Stimulated activated CD4-positive, alpha-beta T cell treated with anti-CD3 and anti-CD28 coated beads, Interleukin-4, amount 100 ng/mL, for 4 hours (primary cell): ENCODE measurements around the gene COP1.

ENCODE experiments used
- DNase-seq, 2 experiments: peaks; one replicate each; pipeline ENCODE4 v3.0.0-alpha.2; 2020

COP1 gene

DNA sequence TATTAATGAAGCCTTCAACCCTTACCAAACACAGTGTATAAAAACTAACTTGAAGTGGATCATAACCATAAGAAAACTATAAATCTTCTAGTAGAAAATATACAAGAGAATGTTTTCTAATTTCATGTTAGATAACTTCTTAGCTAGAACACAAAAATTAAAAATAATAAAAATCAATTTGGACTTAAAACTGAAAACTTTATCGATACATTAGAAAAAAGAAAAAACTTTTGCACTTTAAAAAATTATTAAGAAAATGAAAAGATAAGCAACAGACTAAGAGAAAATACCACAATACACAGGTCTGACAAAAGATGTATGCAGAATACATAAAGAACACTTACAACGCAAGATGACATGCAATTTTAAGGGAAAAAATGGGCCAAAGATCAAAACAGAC lies 8.7 kb downstream of the COP1 start:
- no peak for DNase-seq

DNA sequence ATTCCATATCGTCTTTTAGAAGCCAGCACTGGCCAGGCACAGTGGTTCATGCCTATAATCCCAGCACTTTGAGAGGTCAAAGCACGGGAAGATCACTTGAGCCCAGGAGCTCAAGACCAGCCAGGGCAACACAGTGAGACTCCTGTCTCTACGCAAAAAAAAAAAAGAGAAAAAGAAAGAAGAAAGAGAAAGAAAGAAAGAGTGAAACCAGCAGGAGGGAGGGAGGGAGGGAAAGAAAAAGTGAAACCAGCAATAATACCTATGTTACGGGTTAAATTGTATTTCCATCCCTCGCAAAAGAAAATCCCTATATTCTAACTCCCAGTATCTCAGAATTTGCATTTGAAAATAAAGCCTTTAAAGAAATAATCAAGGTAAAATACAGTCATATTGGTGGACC lies 10.4 kb downstream of the COP1 start:
- no peak for DNase-seq

DNA sequence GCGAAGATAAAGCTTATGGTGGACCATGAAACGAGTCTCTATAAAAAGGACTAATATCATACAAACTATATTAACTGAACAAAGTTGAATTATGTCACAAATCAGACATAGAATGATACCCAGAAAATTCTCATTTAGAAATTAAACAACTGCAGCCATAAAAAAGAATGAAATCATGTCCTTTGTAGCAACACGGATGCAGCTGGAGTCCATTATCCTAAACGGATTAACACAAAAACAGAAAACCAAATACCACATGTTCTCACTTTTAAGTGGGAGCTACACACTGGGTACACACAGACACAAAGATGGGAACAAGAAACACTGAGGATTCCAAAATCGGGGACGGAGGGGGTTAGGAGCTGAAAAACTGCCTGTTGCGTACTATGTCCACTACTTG lies 11.5 kb downstream of the COP1 start:
- no peak for DNase-seq

DNA sequence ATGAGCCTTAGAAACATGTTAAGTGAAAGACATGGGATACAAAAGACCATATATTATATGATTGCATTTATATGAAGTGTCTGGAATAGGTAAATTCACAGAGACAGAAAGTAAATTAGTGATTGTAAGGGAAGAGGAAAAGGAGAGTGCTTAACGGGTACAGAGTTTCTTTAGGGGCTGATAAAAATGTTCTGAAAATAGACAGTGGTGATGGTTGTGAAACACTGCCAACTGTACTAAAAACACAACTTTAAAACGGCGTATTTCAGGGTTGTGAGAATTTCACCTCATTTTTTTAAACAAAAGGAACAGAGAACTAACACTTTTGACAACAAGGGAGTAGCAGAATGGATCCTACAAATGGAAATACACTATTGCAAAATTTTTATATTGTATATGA lies 13.4 kb downstream of the COP1 start:
- DNase-seq: no peak

DNA sequence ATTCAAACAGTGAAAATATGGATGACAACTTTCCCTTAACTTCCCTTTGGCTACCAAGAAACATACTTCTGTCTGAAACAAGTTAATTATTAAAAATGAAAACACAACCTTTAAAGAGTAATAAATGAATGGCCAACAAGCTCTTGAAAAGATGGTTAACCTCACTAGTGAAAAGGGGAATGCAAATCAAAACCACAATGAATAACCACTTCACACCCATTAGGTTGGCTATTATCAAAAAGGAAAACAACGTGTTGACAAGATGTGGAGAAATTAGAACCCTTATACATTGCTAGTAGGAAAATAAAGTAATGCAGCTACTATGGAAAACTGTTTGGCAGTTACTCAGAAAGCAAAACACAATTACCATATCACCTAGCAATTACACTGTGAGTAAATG lies 14.1 kb downstream of the COP1 start:
- no peak for DNase-seq

DNA sequence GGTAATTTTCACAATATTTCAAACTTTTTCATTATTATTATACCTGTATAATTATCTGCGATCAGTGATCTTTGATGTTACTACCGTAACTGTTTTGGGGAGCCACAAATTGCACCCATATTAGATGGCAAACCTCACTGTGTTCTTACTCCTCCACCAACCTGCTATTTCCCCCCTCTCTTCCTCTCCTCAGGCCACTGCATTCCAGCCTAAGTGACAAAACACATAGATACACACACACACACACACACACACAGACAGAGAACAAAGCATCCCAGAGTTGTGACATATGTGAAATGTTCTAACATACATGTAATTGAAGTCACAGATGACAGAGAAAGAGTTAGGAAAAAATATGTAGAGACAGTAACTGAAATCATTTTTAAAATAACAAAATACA lies 18.5 kb downstream of the COP1 start:
- no peak for DNase-seq

DNA sequence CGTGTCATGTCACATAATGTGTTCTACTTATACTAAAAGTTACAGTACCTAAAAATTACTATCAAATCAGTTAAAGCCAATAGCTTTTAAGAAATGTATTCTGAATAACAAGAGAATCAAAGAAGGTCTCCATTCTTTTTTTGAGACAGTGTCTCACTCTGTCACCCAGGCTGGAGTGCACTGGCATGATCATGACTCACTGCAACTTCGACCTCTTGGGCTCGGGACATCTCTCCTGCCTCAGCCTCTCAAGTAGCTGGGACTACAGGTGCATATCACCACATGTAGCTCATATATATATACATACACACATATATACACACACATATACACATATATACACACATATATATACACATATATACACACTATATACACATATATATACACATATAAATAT lies 20.1 kb downstream of the COP1 start:
- DNase-seq: no peak

DNA sequence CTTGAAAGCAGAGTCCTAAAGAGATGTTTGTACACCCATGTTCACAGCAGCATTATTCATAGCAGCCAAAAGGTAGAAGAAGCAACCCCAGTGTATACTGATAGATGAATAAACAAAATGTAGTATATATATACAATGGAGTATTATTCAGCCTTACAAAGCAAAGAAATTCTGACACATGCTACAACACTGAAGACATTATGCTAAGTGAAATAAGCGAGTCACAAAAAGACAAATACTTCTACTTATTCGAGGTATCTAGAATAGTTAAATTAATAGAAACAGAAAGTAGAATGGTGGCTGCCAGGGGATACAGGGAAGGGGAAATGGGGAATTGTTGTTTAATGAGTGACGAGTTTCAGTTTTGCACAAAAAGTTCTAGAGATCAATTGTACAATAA lies 23.5 kb downstream of the COP1 start:
- DNase-seq: no peak

DNA sequence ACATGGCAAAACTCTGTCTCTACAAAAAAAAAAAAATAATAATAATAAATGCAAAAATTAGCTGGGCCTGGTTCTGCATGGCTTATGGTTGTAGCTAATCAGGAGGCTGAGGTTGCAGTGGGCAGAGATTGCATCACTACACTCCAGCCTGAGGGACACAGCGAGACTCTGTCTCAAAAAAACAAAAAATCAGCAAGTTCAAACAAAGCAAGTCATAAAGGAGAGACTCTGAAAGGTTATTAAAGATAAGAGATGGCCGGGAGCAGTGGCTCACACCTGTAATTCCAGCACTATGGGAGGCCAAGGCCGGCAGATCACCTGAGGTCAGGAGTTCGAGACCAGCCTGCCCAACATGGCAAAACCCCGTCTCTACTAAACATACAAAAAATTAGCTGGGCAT lies 28.8 kb downstream of the COP1 start:
- no peak for DNase-seq

DNA sequence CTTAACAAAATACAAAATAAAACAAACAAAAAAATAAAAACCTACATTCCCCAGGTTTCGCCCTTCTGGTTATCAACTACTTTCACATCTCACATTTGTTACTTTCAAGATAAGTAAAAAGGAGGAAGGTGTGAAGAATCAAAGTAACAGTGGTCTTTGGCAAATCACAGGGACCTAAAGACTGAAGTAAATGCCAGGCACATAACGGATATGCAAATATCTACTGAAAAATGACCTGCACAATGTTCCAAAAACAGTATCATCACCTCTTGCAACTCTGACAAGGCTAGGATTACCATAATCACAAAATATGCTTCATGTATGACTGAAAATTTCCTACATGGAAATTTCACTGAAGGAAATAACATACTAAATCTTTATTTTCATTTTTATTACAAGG lies 29.3 kb downstream of the COP1 start:
- DNase-seq: no peak

DNA sequence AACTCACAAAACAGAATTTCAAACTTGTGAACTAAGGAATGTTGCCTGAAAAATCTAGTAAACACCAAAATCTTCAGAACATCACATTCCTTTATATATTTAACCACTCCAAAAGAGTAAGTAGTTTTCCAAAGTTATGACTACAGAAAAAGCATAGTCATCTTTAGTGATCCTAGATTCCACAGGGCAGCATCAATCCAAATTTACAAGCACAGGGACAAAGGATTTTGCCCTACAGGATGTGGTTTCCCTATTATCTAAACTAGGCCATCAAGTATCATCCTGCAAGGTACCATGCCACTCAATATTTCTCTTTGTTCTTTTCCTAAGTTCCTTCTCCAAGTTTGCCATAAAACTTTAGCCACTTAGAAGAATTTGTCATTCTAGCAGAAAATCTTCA lies 33.0 kb downstream of the COP1 start:
- DNase-seq: no peak

DNA sequence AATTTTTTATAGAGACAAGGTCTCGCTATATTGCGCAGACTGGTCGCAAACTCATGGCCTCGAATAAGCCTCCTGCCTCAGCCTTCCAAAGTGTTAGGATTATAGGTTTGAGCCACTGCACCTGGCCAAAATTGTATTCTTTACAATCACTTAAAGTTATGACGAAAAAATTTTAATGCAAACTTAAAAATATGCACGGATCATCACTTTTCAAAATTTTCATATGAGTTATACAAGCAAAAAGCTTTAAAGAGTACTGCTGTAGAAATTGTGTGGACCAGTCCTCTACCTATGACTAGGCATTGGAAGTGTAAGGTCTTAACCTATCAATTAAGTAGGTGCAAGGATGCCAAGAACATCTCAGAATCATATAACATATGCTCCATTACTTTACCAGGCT lies 34.9 kb downstream of the COP1 start:
- no peak for DNase-seq

DNA sequence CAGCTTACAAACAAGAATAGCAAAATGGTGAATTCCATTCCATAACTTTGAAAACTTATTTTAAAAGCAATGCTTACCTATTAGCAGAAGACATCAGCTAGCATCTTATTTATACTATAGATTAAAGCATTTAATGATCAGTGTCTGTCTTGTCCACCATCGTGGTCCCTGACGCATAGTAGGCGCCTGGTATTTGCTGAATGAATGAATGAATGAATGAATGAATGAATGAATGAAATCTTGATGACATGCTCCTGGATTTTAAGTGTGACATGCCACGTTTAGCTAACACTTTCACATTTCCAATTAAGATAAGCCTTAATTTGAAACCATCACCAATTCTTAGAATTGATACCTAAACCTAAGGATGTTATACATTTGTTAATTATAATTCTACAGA lies 39.9 kb downstream of the COP1 start:
- no peak for DNase-seq

DNA sequence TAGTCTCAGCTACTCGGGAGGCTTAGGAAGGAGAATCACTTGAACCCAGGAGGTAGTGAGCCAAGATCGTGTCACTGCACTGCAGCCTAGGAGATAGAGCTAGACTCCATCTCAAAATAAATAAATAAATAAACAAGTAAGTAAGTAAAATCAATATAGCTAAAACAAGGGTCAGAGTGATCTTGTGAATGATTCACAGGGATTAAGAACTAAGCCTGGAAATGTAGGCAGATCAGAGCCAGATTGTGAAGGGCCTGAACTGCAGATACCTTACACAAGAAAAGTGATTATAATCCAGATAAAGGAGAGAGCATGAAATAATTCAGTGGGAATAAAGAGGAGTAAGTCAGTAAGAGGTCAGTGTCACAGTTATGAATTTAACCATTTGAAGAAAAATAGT lies 41.5 kb downstream of the COP1 start:
- DNase-seq: no peak

DNA sequence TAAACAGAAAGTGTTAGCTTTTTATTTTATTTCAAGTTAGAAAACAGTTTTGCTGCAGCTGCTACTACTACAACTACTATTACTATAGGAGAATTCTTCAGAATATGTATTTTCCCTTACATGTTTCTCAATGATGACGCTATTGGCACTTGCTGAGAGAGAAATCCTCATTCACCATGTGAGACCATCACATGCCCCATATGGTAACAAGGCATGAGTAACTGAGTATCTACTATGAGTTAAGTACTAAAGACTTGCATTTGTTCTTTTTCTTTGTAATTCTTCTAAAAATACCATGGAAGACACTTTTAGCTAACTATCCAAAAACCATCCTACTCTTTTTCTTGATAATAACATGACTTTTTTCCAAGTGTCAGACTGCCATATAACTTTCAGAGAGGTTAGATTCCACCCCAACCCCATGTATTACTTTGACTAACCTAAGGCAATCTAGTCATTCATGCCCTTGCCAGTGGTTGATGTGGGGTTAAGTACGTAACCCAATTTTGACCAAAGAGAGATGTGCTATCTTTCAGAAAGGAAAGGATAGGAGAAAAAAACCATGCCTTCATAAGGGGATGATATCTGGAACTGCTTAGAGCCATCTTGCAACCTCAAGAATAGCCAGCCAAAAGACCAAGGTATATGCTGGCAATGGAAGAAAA lies 42.9 kb downstream of the COP1 start:
- no peak for DNase-seq

DNA sequence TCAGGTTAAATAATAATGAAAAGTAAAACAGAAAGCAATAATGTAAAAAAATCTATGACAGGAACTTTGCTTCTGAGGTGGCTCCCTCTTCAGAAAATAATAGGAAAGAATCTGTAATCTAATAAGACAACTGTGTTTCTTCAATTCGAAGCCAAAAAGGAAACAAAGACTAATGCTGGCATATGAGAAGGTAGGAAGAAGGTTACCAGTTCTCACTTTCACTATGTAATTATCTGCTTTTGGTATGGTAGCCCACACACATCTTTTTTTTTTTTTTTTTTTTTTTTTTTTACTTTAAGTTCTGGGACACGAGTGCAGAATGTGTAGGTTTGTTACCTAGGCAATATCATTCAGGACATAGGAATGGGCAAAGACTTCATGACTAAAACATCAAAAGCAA lies 47.1 kb downstream of the COP1 start:
- no peak for DNase-seq

DNA sequence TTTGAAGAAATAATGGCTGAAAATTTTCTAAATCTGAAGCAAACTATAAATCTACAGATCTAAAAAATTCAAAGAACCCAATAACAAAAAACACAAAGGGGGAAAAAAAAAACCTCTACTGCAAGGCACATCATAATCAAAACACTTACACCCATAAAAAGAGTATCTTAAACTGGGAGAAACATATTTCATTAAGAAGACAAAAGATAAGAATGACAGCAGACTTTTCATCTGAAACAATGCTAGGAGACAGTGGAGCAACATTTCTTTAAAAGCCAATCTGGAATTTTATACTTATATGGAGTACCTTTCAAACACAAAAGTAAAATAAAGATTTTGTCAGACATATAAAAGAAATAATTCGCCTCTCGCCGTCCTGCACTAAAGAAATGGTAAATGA lies 49.1 kb downstream of the COP1 start:
- DNase-seq: no peak

DNA sequence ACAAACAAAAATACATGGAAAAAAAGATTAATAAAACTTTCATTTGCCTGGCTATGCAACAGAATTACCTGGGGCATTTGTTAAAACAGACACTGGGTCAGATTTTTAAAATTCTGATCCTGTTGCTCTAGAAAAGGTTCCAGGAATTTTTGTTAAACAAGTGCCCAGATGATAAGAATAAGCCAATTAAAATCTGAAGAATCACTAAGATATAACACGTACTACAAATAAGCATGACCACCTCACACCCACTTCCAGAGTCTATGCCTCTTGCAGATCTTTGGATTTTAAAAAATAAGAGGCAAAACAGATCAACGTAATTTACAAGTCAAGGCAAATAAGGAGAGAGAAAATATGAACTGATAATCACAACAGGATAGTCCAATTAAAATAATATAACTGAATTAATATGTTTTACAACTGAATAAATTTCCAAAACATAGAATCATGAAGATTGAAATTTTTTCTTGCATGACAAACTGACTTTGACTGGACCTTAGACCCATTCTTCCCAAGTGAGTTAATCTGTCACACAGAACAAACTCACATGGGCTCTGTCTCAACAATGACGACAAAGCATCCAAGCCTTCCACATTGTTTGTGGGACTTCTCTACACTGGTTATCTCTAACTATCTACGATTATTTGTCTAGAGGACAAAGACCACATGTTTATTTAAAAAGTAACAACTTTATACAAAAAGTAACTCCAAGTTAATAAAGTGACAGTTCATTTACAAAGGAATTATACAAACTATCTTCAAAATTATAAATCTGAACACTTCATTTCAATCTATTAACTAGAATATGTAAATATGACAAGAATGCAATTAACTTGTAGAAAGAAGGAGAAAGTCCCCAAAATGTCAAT lies 56.9 kb downstream of the COP1 start:
- DNase-seq: no peak

DNA sequence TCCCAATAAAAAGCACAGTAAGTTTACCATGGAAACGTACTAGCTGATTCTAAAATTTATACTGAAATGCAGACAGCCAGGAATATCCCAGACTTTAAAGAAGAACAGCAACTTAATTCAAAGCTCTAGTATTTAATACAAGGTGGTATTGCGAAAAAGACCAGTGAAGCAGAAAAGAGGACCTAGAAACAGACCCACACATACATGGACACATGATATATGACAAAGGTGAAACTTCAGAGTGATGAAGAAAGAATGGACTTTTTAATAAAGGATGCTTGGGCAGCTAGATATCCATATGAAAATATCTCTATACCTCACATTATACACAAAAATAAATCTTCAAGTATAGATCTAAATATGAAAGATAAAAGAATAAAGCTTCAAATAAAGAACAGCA lies 62.6 kb downstream of the COP1 start:
- DNase-seq: no peak

DNA sequence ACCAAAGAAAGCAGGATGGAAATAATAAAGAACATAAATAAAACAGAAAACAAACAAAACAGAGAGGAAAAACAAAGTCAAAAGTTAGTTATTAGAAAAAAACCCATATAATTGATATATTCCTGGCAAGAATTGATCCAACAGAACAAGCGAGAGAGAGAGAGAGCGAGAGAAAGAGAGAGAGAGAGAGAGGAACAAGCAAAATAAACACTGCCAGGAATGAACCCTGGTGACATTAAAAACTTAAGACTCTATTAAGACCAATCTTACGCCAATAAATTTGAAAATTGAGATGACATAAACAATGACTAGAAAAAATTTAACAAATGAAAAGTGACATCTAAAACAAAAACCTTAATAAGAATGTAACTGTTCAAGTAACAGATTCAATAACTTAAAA lies 64.1 kb downstream of the COP1 start:
- DNase-seq: no peak

DNA sequence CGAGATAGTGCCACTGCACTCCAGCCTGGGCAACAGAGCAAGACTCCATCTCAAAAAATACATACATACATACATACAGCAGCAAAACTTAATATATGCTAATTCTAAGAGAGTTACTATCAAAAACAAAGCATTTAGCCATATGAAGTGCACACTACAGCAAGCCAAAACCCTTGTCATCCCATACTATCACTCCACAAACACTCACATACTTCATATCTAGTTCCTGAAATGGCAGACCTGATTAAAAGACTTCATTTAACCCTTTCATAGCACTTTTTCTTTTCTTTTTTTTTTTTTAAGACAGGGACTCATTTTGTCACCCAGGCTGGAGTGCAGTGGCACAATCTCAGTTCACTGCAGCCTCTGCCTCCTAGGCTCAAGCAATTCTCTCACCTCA lies 65.6 kb downstream of the COP1 start:
- no peak for DNase-seq

DNA sequence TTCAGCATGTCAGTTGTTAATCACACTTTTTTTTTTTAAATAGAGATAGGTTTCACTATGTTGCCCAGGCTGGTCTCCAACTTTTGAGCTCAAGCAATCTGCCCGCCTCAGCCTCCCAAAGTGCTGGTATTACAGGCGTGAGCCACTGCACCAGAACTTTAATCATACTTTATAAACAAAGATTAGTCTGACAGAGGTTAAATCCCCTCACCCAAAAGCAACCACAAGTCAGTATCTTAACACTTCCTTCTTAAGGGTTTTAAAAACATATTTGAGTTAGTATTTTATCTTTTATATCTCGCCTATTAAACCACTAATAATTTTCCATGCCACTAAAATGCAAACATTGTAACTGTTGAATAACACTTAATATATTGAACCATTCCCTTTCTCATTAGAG lies 70.2 kb downstream of the COP1 start:
- no peak for DNase-seq

DNA sequence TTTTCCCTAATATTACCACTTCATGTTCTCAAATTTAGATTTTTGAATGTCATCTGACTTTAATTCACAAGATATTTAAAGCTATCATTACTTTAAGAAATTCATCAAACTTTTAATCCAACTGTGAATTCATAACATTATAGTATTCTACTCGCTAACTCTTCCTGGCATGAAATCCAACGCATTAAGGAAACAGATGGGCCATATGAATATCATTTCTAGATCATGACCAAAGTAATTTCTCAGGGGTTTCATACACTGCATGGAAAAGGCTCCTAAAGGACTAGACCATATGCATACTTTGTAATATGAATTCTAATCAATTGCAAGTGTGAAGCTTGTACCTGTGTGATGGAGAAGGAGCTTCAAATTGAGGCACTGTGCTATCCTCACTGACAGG lies 72.4 kb downstream of the COP1 start:
- no peak for DNase-seq

DNA sequence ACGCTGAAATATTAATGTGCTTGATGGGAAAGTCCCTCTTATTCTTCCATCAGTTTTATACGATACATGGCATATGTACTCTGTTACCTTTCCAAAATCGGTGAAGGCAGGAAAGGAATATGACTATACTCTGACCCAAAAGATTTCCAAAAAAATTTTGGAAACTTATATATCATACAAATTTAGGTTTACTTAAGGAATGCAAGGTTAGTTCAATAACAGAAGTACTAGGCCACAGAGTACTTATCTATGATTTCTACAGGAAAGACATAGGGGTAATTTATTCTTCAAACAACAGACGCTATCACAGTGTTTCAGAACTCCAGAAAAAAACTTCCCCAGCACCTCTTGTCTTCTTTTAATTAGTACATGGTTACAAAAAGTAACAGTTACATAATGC lies 84.8 kb downstream of the COP1 start:
- no peak for DNase-seq

DNA sequence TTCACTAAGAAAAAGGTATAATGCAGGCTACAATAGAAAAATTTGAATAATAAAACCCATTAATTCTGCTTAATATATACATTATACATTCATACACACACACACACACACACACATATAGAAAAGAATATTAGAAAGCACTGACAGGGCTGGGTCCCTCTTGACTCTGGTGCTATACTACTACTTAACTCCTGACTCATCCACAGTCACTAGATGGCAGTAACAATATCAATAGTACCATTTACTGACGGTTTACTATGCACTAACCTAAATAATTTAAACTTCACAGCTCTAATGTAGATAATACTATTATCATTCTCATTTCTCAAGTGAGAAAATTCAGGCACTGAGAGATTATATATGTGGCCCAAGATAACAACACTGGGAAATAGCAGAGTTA lies 87.5 kb downstream of the COP1 start:
- no peak for DNase-seq
